WTC11 (cell line): ENCODE data around the gene IL21R.

Source experiments
- E2F4 ChIP-seq: sonication (generic); formaldehyde crosslinking; IDR thresholded peaks from 2 replicates; pipeline ENCODE4 v1.8.1; 2022; ENCODE audit warnings: low read depth, mild to moderate bottlenecking, moderate library complexity, missing genetic modification reagents, borderline replicate concordance
- IRF1 ChIP-seq: sonication (generic); formaldehyde crosslinking; IDR thresholded peaks from 2 replicates; pipeline ENCODE4 v1.8.0; 2023; ENCODE audit warnings: missing genetic modification reagents
- KAT7 ChIP-seq: sonication (generic); formaldehyde crosslinking; IDR thresholded peaks from 2 replicates; pipeline ENCODE4 v1.8.1; 2023; ENCODE audit warnings: missing genetic modification reagents, mild to moderate bottlenecking, borderline replicate concordance
- TEAD1 ChIP-seq: sonication (generic); formaldehyde crosslinking; IDR thresholded peaks from 2 replicates; pipeline ENCODE4 v1.8.0; 2022; ENCODE audit warnings: mild to moderate bottlenecking, missing genetic modification reagents
- TP53 ChIP-seq: sonication (generic); formaldehyde crosslinking; IDR thresholded peaks from 2 replicates; pipeline ENCODE4 v1.8.1; 2023; ENCODE audit warnings: mild to moderate bottlenecking, missing genetic modification reagents
- ZNF232 ChIP-seq: sonication (generic); formaldehyde crosslinking; IDR thresholded peaks from 2 replicates; pipeline ENCODE4 v1.8.0; 2022; ENCODE audit warnings: mild to moderate bottlenecking, missing genetic modification reagents
- TF ChIP-seq, protein P1 (sequence below): sonication (generic); formaldehyde crosslinking; IDR thresholded peaks from 2 replicates; pipeline ENCODE4 v1.8.1; 2023; ENCODE audit warnings: mild to moderate bottlenecking, missing genetic modification reagents, moderate library complexity
- TF ChIP-seq, protein P2 (sequence below): fragments of 200-600 bp; IDR thresholded peaks from 2 replicates; pipeline ENCODE4 v1.8.0; 2022; ENCODE audit warnings: antibody characterized with exemption

- TF ChIP-seq E2F4 (CRISPR knock-in tag), result no peak
- TF ChIP-seq, protein P1, sequence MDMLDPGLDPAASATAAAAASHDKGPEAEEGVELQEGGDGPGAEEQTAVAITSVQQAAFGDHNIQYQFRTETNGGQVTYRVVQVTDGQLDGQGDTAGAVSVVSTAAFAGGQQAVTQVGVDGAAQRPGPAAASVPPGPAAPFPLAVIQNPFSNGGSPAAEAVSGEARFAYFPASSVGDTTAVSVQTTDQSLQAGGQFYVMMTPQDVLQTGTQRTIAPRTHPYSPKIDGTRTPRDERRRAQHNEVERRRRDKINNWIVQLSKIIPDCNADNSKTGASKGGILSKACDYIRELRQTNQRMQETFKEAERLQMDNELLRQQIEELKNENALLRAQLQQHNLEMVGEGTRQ (CRISPR knock-in tag), result no peak
- no peak for TF ChIP-seq TP53 (CRISPR knock-in tag)
- TF ChIP-seq KAT7 (CRISPR knock-in tag), result no peak
- no peak for TF ChIP-seq ZNF232 (CRISPR knock-in tag)
- TF ChIP-seq, protein P2, sequence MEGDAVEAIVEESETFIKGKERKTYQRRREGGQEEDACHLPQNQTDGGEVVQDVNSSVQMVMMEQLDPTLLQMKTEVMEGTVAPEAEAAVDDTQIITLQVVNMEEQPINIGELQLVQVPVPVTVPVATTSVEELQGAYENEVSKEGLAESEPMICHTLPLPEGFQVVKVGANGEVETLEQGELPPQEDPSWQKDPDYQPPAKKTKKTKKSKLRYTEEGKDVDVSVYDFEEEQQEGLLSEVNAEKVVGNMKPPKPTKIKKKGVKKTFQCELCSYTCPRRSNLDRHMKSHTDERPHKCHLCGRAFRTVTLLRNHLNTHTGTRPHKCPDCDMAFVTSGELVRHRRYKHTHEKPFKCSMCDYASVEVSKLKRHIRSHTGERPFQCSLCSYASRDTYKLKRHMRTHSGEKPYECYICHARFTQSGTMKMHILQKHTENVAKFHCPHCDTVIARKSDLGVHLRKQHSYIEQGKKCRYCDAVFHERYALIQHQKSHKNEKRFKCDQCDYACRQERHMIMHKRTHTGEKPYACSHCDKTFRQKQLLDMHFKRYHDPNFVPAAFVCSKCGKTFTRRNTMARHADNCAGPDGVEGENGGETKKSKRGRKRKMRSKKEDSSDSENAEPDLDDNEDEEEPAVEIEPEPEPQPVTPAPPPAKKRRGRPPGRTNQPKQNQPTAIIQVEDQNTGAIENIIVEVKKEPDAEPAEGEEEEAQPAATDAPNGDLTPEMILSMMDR, result no peak
- no peak for TF ChIP-seq IRF1 (CRISPR knock-in tag)
- no peak for TF ChIP-seq TEAD1 (CRISPR knock-in tag)
Observed at GRCh38 chr16:27425961-27426360, 24.0 kb downstream of the IL21R start.
